22Rv1 (cell line): ENCODE results near the gene B4GALT5.

Source experiments
- CTCF ChIP-seq: fragments of 450-650 bp; IDR thresholded peaks from 2 replicates; pipeline ENCODE4 v1.5.1; 2017; ENCODE audit warnings: mild to moderate bottlenecking
- ZFX ChIP-seq: fragments of 450-650 bp; IDR thresholded peaks from 2 replicates; pipeline ENCODE4 v1.6.1; 2017; ENCODE audit warnings: antibody characterized with exemption, borderline replicate concordance

- no peak for TF ChIP-seq CTCF
- no peak for TF ChIP-seq ZFX
These were observed 13.8 kb upstream of the B4GALT5 start for GRCh38 chr20:49727478-49727877.
